ENCODE data around the gene CLDN15.

DNA sequence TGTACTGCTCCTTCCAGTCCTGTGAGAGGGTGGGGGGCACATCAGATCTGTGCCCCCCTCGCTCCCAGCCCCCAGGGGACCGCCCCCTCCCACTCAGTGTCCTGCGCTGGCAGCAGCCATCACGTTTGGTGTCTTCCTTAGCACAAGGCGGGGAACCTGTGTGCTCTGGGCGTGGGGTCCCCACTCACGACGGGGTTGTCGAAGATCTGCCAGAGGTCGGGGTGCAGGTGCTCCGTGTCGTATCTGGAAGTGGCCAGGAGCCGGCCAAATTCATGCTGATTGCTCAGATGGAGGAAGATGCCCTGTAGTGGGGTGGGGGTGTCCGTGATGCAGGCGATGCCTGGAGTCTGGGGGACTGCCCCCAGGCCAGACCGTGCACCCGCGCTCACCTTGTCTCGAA is 27.5 kb downstream of the CLDN15 start:
- TF ChIP-seq, protein P1, sequence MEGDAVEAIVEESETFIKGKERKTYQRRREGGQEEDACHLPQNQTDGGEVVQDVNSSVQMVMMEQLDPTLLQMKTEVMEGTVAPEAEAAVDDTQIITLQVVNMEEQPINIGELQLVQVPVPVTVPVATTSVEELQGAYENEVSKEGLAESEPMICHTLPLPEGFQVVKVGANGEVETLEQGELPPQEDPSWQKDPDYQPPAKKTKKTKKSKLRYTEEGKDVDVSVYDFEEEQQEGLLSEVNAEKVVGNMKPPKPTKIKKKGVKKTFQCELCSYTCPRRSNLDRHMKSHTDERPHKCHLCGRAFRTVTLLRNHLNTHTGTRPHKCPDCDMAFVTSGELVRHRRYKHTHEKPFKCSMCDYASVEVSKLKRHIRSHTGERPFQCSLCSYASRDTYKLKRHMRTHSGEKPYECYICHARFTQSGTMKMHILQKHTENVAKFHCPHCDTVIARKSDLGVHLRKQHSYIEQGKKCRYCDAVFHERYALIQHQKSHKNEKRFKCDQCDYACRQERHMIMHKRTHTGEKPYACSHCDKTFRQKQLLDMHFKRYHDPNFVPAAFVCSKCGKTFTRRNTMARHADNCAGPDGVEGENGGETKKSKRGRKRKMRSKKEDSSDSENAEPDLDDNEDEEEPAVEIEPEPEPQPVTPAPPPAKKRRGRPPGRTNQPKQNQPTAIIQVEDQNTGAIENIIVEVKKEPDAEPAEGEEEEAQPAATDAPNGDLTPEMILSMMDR (IDR thresholded peaks at IDR 0.05): no peak
- TF ChIP-seq ZFX (IDR thresholded peaks at IDR 0.05; ENCODE audit: borderline replicate concordance): no peak
